ENCODE results near the gene ABCF2. TPM values are rescaled to one million over a fixed set of nuclear protein-coding genes. Genes with fewer than 3 reads are reported as not detected.

Gene ABCF2
- total RNA-seq, 1 experiment from 2014 or later, result 63.7 TPM

- ChIA-PET CTCF (interaction anchor here (1.3 kb wide), 2 partner anchors 9 to 10 kb away, joined by 4 to 6 read pairs; no protein-coding TSS in a partner anchor), RAD21 (ENCODE audit: low non-redundant PET in 1 of 2, low total read pairs in 2 of 2, uncharacterized antibody in 2 of 2, unreplicated experiment in 2 of 2) (no interaction called here), POLR2A (no interaction called here)
- no TSS peak for BruUV-seq (replicated peaks)
- TF ChIP-seq RAD21 (IDR thresholded peaks at IDR 0.05; ENCODE audit: low read depth) (no peak), EZH2 (IDR thresholded peaks at IDR 0.05) (no peak), CBX3 (IDR thresholded peaks at IDR 0.05; ENCODE audit: low read depth) (no peak), EZH2phosphoT487 (IDR thresholded peaks at IDR 0.05; ENCODE audit: borderline replicate concordance) (no peak), TCF7L2 (IDR thresholded peaks at IDR 0.05; ENCODE audit: borderline replicate concordance, extremely low read depth, insufficient read depth, insufficient read length) (no peak), REST (IDR thresholded peaks at IDR 0.05; ENCODE audit: low read depth) (no peak), SRF (IDR thresholded peaks at IDR 0.05; ENCODE audit: low read depth) (no peak), YY1 (IDR thresholded peaks at IDR 0.05; ENCODE audit: extremely low read depth, insufficient replicate concordance, low read depth, low read length) (no peak), ZFX (IDR thresholded peaks at IDR 0.05) (no peak), SIN3A (IDR thresholded peaks at IDR 0.05; ENCODE audit: low read depth) (no peak), FOSL1 (IDR thresholded peaks at IDR 0.05; ENCODE audit: low read depth) (no peak), POLR2AphosphoS5 (IDR thresholded peaks at IDR 0.05; ENCODE audit: low read depth, low read length) (no peak), EGR1 (IDR thresholded peaks at IDR 0.05; ENCODE audit: low read depth) (no peak), ZNF274 (IDR thresholded peaks at IDR 0.05; ENCODE audit: low read depth, low read length) (no peak), SP1 (IDR thresholded peaks at IDR 0.05; ENCODE audit: low read depth) (no peak), ZBTB33 (IDR thresholded peaks at IDR 0.05; ENCODE audit: extremely low read depth, insufficient replicate concordance, low read length) (no peak), CTCF (IDR thresholded peaks at IDR 0.05 in 2 of 3, conservative IDR thresholded peaks at IDR 0.05 in 1 of 3; ENCODE audit: borderline replicate concordance in 1 of 3, insufficient read depth in 1 of 3, low read depth in 2 of 3, low read length in 2 of 3) (no peak)
- Histone ChIP-seq H2AFZ (ENCODE audit: low read depth, low read length, poor library complexity, severe bottlenecking) (no peak overlapping the region), H3K9me3 (ENCODE audit: control insufficient read depth in 1 of 2, insufficient read depth in 1 of 2, low read depth in 1 of 2, low read length in 2 of 2) (no peaks in the 10 kb centered on the region), H3K27ac (ENCODE audit: low read depth, low read length) (peak overlapping the region; percentile 72), H3K4me1 (ENCODE audit: control insufficient read depth in 1 of 2, insufficient read depth in 2 of 2, low read length in 2 of 2) (peaks cover 11 to 21% of the 10 kb centered on the region in 2 experiments), H3K79me2 (ENCODE audit: insufficient read depth, low read length) (peaks cover 33% of the 10 kb centered on the region), H3K27me3 (ENCODE audit: insufficient read depth, low read length) (no peaks in the 10 kb centered on the region), H3K4me3 (replicated peaks in 1 of 2; ENCODE audit: low read depth in 1 of 2, low read length in 2 of 2) (peak overlapping the region; percentile 59 to 93), H3K36me3 (ENCODE audit: control insufficient read depth in 1 of 2, insufficient read depth in 2 of 2, low read length in 2 of 2) (peaks cover 9 to 17% of the 10 kb centered on the region in 2 experiments), H3K4me2 (ENCODE audit: low read length) (peak overlapping the region; percentile 87), H4K20me1 (ENCODE audit: insufficient read depth) (no peaks in the 10 kb centered on the region), H3K9me2 (ENCODE audit: insufficient read depth) (no peaks in the 10 kb centered on the region), H3K9ac (ENCODE audit: low read length) (peak overlapping the region; percentile 80)
- ATAC-seq (no peak), DNase-seq (ENCODE audit: low read depth, low spot score) (no peak)
- intact Hi-C loops (cut with micrococcal nuclease), result no loop called here
These were observed 6.8 kb upstream of the ABCF2 start for GRCh38 chr7:151233804-151234203.
